ENCODE data around the gene TMEM132D. TPM values are rescaled to one million over a fixed set of nuclear protein-coding genes. Genes with fewer than 3 reads are reported as not detected.

TMEM132D gene
- polyA plus RNA-seq, 1 donor from 2014 or later: 1.3 TPM

DNA sequence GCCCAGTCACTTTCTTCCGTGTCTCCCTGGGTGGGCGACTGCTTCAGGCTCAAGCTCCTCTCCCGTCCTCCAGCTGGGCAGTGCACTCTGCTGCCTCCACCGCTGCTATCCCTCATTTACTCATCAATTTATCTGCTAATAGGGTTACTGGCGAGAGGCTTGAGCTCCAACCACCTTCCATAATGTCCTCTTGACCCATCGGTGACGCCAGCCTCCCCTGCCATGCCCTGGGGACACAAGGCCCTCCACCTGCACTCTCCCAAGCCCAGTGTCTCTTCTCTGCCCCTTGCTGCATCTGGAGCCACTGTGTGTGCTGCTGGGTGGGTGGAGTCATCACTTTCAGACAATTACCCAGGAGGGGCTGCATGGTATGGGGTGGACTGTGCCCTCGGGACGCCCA lies 78.5 kb downstream of the TMEM132D start:
- H2AFZ ChIP-seq (ENCODE audit: low read depth, low read length): no peak overlapping the region
- H3K9me2 ChIP-seq (ENCODE audit: insufficient read depth, low read length): no peaks in the 10 kb centered on the region
- no peaks in the 10 kb centered on the region for H3F3A ChIP-seq (ENCODE audit: insufficient read depth, low read length, poor library complexity, severe bottlenecking)
- no peak overlapping the region for H3K27ac ChIP-seq (ENCODE audit: low read length)
- no peaks in the 10 kb centered on the region for H3K27me3 ChIP-seq (ENCODE audit: insufficient read depth, low read depth, low read length)
- no peak overlapping the region for H3K4me3 ChIP-seq (ENCODE audit: low read length)
- TF ChIP-seq EZH2 (IDR thresholded peaks at IDR 0.05; ENCODE audit: borderline replicate concordance, insufficient read depth, low read length, poor library complexity, severe bottlenecking) (no peak), TAF1 (IDR thresholded peaks at IDR 0.05; ENCODE audit: low read depth) (no peak), MXI1 (conservative IDR thresholded peaks at IDR 0.05; ENCODE audit: poor library complexity, severe bottlenecking) (no peak), POLR2AphosphoS5 (IDR thresholded peaks at IDR 0.05) (no peak), SMC3 (conservative IDR thresholded peaks at IDR 0.05; ENCODE audit: poor library complexity) (no peak), RAD21 (conservative IDR thresholded peaks at IDR 0.05) (no peak), EP300 (conservative IDR thresholded peaks at IDR 0.05; ENCODE audit: poor library complexity, severe bottlenecking) (no peak)
- TF ChIP-seq, protein P1, sequence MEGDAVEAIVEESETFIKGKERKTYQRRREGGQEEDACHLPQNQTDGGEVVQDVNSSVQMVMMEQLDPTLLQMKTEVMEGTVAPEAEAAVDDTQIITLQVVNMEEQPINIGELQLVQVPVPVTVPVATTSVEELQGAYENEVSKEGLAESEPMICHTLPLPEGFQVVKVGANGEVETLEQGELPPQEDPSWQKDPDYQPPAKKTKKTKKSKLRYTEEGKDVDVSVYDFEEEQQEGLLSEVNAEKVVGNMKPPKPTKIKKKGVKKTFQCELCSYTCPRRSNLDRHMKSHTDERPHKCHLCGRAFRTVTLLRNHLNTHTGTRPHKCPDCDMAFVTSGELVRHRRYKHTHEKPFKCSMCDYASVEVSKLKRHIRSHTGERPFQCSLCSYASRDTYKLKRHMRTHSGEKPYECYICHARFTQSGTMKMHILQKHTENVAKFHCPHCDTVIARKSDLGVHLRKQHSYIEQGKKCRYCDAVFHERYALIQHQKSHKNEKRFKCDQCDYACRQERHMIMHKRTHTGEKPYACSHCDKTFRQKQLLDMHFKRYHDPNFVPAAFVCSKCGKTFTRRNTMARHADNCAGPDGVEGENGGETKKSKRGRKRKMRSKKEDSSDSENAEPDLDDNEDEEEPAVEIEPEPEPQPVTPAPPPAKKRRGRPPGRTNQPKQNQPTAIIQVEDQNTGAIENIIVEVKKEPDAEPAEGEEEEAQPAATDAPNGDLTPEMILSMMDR (IDR thresholded peaks at IDR 0.05; ENCODE audit: poor library complexity, severe bottlenecking): no peak
- TF ChIP-seq, protein P2, sequence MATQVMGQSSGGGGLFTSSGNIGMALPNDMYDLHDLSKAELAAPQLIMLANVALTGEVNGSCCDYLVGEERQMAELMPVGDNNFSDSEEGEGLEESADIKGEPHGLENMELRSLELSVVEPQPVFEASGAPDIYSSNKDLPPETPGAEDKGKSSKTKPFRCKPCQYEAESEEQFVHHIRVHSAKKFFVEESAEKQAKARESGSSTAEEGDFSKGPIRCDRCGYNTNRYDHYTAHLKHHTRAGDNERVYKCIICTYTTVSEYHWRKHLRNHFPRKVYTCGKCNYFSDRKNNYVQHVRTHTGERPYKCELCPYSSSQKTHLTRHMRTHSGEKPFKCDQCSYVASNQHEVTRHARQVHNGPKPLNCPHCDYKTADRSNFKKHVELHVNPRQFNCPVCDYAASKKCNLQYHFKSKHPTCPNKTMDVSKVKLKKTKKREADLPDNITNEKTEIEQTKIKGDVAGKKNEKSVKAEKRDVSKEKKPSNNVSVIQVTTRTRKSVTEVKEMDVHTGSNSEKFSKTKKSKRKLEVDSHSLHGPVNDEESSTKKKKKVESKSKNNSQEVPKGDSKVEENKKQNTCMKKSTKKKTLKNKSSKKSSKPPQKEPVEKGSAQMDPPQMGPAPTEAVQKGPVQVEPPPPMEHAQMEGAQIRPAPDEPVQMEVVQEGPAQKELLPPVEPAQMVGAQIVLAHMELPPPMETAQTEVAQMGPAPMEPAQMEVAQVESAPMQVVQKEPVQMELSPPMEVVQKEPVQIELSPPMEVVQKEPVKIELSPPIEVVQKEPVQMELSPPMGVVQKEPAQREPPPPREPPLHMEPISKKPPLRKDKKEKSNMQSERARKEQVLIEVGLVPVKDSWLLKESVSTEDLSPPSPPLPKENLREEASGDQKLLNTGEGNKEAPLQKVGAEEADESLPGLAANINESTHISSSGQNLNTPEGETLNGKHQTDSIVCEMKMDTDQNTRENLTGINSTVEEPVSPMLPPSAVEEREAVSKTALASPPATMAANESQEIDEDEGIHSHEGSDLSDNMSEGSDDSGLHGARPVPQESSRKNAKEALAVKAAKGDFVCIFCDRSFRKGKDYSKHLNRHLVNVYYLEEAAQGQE (IDR thresholded peaks at IDR 0.05; ENCODE audit: borderline replicate concordance): no peak
- no peaks in the 10 kb centered on the region for H4K20me1 ChIP-seq (ENCODE audit: insufficient read depth)
- no peaks in the 10 kb centered on the region for H3K36me3 ChIP-seq (ENCODE audit: insufficient read depth, low read length)
- no peak overlapping the region for H3K9ac ChIP-seq (ENCODE audit: low read length)
- H3K4me2 ChIP-seq (ENCODE audit: low read length): no peak overlapping the region
- H3K79me2 ChIP-seq (replicated peaks; ENCODE audit: insufficient read depth, low read length): no peaks in the 10 kb centered on the region
- H3K9me3 ChIP-seq (ENCODE audit: low read length): no peaks in the 10 kb centered on the region

DNA sequence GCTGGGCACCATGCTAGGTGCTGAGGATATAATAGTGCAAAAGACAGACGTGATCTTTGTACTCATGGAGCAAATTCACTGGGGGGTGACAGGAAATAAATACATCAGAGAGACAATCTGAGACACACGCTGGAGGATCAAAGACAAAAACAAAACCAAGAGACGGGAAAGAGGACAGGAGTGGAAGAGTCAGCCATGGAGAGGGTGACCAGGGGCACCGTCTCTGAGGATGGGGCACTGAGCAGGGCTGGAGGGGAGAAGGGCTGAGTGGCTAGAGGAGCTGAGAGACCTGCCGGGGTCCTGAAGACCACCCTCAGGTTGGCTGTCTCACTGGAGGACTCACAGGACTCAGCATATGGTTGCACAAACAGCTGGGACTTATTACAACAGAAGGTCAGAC lies 81.9 kb downstream of the TMEM132D start:
- no peak overlapping the region for H3K4me2 ChIP-seq (ENCODE audit: low read length)
- H2AFZ ChIP-seq (ENCODE audit: low read depth, low read length): no peak overlapping the region
- H4K20me1 ChIP-seq (ENCODE audit: insufficient read depth): no peaks in the 10 kb centered on the region
- no peaks in the 10 kb centered on the region for H3K9me3 ChIP-seq (ENCODE audit: low read length)
- H3K27me3 ChIP-seq (ENCODE audit: insufficient read depth, low read depth, low read length): no peaks in the 10 kb centered on the region
- H3K79me2 ChIP-seq (replicated peaks; ENCODE audit: insufficient read depth, low read length): no peaks in the 10 kb centered on the region
- TF ChIP-seq SMC3 (conservative IDR thresholded peaks at IDR 0.05; ENCODE audit: poor library complexity): no peak
- TF ChIP-seq, protein P1 (IDR thresholded peaks at IDR 0.05; ENCODE audit: poor library complexity, severe bottlenecking): no peak
- no peak for TF ChIP-seq TAF1 (IDR thresholded peaks at IDR 0.05; ENCODE audit: low read depth)
- no peak for TF ChIP-seq EZH2 (IDR thresholded peaks at IDR 0.05; ENCODE audit: borderline replicate concordance, insufficient read depth, low read length, poor library complexity, severe bottlenecking)
- TF ChIP-seq MXI1 (conservative IDR thresholded peaks at IDR 0.05; ENCODE audit: poor library complexity, severe bottlenecking): no peak
- TF ChIP-seq RAD21 (conservative IDR thresholded peaks at IDR 0.05): no peak
- TF ChIP-seq POLR2AphosphoS5 (IDR thresholded peaks at IDR 0.05): no peak
- TF ChIP-seq, protein P2 (IDR thresholded peaks at IDR 0.05; ENCODE audit: borderline replicate concordance): no peak
- TF ChIP-seq EP300 (conservative IDR thresholded peaks at IDR 0.05; ENCODE audit: poor library complexity, severe bottlenecking): no peak
- H3F3A ChIP-seq (ENCODE audit: insufficient read depth, low read length, poor library complexity, severe bottlenecking): no peaks in the 10 kb centered on the region
- no peaks in the 10 kb centered on the region for H3K36me3 ChIP-seq (ENCODE audit: insufficient read depth, low read length)
- no peak overlapping the region for H3K27ac ChIP-seq (ENCODE audit: low read length)
- no peaks in the 10 kb centered on the region for H3K9me2 ChIP-seq (ENCODE audit: insufficient read depth, low read length)
- H3K9ac ChIP-seq (ENCODE audit: low read length): no peak overlapping the region
- no peak overlapping the region for H3K4me3 ChIP-seq (ENCODE audit: low read length)

Measured in neural cell (in vitro differentiated cells).